CD4-positive, alpha-beta T cell treated with Interleukin-17A for 4 hours (primary cell): ENCODE results near the gene TFCP2.

Source experiments
- DNase-seq: peaks from one replicate; pipeline ENCODE4 v3.0.0-alpha.2; 2020; ENCODE audit warnings: mixed read lengths

Gene TFCP2

GRCh38 chr12:51196547-51196946, 23.6 kb upstream of the TFCP2 start:
- DNase-seq = no peak

DNA sequence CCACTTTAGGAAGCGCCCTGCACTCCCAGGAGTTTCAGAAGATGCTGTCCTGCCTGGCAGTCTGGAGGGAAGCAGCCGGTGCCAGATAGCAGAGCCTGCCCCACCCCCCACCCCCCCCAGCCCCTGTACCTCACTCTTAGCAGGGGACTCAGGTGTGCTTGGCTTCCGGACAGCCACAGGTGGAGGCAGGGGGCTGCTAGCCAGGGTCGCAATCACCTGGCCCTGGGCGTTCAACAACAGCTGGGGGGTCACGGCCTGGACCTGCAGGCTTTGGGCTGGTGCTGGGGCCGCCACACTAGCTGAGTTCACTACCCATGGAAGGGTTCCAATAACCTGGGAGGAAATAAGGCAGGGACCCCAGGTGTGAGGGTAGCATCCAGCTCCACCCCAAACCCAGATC, 22.9 kb upstream of the TFCP2 start:
- DNase-seq = no peak

DNA sequence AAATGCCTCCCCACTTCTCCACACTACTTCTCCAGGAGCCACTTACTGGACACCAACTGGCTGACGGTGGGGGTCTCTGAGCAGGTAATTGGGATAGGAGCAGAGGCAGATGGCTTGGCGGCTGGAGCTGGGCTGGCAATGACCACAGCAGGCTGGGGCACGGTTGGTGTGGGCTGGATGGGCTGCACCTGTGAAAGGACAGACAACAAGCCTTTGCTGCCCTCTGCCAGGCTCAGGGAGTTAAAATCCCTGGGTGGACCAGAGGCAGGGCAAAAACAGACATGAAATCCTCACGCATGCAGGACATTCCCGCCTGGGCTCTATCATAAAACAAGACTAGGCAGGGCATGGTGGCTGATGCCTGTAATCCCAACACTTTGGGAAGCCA, 19.3 kb upstream of the TFCP2 start:
- DNase-seq = no peak

DNA sequence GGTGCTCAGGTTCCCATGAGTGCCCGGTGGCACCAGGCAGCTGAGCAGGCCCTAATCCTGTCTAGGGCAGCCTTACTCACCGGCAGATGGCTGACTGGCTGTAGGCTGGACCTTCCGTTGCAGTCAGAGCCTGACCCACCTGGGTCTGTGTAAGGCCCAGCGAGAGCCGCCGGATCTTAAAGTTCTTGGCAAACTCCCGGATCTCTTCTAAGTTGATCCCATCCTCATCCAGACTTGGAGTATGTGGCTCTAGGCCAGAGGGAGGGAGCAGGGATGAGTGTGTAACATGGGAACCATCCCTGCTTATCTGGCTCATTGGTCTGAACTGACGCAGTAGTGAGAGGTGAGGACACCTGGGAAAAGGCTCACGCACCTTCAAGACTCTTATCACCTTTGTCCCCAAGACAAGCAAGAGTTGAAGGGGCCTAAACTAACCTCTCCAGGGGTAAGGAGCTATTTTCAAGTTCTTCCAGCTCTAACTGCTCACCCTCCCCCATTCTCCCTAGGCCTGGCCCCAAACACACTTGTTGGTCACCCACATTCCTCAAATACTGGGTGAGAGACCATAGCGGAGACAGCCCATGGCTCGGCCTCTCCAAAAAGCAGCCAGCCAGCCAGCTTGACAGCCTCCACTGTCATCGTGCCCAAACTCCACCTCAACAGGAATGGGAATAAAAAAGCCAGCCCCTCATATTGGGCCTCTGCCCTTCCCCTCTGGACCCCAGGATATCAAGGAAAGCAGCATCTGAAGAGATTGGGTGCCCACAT, 18.8 kb upstream of the TFCP2 start:
- no peak for DNase-seq

DNA sequence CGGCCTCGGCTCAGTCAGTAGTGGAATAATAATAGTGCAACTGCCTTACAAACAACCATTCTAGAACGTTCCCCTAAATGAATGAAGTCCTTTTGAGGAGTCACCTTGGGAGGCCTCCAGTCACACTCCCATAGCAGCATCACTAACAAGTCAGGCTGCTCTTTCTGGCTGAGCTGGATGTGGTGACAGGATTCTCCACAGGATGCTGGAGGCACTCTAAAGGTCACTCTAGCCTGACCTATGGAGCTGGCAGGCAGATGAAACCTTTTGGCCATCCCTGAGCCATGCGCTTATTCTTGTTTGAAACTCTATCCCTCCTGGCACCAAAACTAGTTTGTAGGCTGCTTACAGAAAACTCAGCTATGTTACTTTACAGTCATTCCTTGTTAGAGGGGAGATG, 17.9 kb upstream of the TFCP2 start:
- no peak for DNase-seq

- DNase-seq = no peak
Observed at GRCh38 chr12:51189790-51190355, 16.9 kb upstream of the TFCP2 start.

- no peak for DNase-seq
Observed at GRCh38 chr12:51188359-51189051, 15.6 kb upstream of the TFCP2 start.

DNA sequence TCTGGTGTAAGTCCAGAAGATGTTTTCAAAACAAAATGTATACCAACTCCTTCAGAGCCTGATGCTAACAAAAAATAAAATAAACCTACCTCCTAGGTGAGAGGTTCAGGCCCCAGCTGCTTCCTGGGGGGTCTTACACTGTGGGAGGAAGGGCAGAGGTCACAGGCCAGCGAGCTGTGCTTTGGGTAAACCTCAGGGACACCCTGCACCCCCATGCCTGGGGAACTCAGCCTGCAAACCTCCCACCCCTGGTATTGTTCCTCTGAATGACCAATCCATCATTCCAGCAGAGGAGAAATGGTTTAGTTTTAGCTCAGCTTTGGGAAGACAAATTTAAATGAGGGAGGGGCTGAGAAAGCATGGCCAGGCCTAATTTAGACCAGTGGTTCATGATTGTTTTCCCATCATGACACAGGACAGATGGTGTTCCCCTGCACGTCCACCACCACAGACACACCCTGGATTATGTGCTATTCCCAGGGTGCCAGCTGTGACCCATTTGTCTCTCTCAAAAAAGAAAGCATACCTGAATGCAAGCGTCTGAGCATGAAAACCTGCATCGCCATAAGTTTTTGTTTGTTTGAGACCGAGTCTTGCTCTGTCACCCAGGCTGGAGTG, 14.5 kb upstream of the TFCP2 start:
- DNase-seq = no peak

- no peak for DNase-seq
Observed at GRCh38 chr12:51186465-51187085, 13.6 kb upstream of the TFCP2 start.

DNA sequence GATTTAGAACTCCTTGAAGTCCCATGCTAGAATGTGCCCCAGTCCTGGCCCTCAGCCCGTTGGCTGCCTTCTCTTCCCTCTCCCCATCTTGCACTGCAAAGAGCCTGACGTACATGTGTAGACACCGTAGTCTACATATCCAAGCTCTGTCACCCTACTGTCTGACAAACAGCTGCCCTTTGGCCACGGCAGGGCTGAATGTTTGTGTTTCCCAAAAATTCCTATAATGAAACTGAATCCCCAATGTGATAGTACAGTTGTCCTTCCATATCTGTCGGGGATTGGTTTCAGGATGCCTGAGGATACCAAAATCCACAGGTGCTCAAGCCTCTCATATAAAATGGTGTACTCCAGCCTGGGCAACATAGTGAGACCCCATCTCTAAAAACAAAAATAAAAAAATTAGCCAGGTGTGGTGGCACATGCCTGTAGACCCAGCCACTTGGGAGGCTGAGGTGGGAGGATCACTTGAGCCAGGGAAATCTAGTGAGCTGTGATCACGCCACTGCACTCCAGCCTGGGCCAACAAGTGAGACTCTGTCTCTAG, 12.3 kb upstream of the TFCP2 start:
- no peak for DNase-seq

GRCh38 chr12:51183816-51184215, 10.9 kb upstream of the TFCP2 start:
- no peak for DNase-seq

- no peak for DNase-seq
Observed at GRCh38 chr12:51183349-51183748, 10.4 kb upstream of the TFCP2 start.

GRCh38 chr12:51181558-51181957, 8.6 kb upstream of the TFCP2 start:
- no peak for DNase-seq

DNA sequence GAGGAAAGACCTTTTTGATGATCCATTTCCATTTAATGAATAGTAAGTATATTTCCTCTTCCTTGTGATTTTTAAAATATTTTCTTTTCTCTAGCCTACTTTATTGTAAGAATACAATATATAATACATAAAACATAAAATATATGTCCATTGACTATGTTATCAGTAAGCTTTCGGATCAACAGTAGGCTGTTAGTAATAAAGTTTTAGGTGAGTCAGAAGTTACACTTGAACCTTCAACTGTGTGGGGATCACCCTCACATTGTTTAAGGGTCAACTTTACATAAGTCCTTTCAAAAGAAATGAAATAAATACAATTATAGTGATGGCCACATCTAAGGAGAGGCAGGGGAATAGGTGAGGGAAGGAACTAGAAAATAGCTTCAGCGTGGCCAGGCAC, 5.0 kb upstream of the TFCP2 start:
- no peak for DNase-seq

DNA sequence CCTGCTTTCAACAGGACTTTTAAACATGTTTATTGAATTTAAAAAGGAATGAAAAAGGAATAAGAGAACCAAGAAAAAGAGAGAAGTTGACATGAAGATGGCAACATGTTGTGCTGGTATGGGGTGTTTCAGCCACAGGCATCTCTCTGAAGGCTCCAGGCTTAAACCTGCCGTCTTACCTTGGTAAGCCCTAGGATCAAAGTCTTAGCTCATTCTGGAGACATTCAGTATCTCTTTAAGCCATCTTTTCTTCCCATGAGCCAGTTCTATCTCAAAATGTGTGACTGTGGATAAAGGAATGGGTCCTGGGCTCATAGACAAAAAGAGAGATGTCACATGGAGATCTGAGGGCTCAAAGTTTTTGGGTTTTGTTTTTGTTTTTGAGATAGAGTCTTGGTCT, 1.6 kb upstream of the TFCP2 start:
- no peak for DNase-seq

GRCh38 chr12:51171884-51172514, 936 bp downstream of the TFCP2 start:
- no peak for DNase-seq

GRCh38 chr12:51163795-51164194, 9.1 kb downstream of the TFCP2 start:
- DNase-seq = no peak

- no peak for DNase-seq
Observed at GRCh38 chr12:51162217-51162616, 10.7 kb downstream of the TFCP2 start.

DNA sequence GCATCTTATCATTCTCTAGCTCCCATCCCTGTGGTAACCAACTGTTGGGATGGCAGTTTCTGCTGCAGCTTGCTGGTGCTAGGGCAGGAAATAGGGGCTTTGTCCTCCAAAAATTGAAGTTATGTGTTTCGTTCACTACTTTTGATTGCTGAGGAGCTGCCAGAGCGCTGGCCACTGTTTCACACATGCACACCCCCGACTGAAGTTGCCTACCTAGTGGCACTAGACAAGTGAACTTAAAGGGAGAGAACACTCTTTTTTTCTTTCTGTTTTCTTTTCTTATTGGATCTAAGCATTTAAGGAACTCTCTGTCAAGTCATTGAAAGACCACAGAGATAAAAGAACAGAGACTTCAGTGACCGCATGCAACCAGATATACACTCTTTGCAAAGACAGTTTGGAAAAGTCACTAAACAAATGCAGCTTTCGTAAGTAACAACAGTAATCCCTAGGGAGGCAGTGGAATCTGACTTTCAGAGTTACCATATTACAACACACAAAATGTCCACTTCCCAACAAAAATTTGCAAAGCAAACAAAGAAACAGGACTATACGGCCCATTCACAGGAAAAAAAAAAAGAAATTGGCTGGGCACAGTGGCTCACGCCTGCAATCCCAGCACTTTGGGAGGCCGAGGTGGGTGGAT, 12.0 kb downstream of the TFCP2 start:
- no peak for DNase-seq

DNA sequence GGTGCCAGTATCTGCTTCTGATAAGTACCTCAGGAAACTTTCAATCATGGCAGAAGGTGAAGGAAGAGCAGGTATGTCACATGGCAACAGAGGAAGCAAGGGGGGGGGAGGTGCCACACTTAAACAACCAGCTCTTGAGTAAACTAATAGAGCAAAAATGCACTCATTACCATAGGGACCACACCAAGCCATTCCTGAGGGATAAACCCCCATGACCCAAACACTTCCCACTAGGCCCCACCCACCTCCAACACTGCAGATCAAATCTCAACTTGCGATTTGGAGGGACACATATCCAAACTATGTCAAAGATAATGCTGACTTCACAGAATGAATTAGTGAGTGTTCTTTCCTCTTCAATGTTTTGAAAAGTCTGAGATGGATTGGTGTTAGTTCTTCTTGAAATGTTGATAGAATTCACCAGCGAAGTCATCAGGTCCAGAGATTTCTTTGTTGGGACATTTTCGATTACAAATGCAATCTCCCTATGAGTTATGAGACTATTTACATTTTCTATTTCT, 16.6 kb downstream of the TFCP2 start:
- DNase-seq = no peak

GRCh38 chr12:51152953-51153352, 20.0 kb downstream of the TFCP2 start:
- DNase-seq = no peak

DNA sequence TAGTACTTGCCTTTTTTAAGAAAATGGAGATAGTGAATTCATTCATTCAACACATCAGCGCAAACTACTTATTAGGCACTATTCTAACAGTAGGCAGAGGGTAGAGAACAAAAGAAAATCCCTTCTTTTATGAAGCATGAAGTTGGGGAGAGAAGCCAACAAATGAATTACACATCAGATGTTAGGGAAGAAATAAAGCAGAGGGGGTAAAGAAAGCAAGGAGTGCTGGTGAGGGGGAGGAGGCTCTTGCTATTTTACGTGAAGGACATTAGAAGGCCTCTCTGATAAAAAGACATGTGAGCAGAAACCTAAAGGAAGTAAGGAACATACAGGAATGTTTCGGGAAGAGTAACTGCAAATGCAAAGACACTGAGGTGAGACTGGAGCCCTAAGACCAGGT, 22.2 kb downstream of the TFCP2 start:
- DNase-seq = no peak
